Stimulated activated CD8-positive, alpha-beta memory T cell treated with anti-CD3 and anti-CD28 coated beads, Interleukin-4, amount 100 ng/mL, for 1 hour (primary cell): ENCODE measurements around the gene ZCCHC24.

Experiments
- DNase-seq, 2 donors: peaks; one replicate each; pipeline ENCODE4 v3.0.0-alpha.2; 2020; ENCODE audit warnings: low read depth in 2 of 2, low spot score in 1 of 2

Gene ZCCHC24

GRCh38 chr10:79412516-79412915 lies 32.9 kb downstream of the ZCCHC24 start:
- no peak for DNase-seq

- no peak for DNase-seq
These were observed 33.6 kb downstream of the ZCCHC24 start for GRCh38 chr10:79411546-79412495.

GRCh38 chr10:79410315-79411094 lies 34.9 kb downstream of the ZCCHC24 start:
- no peak for DNase-seq

- no peak for DNase-seq
These were observed 35.7 kb downstream of the ZCCHC24 start for GRCh38 chr10:79409726-79410085.

- DNase-seq: no peak
These were observed 36.2 kb downstream of the ZCCHC24 start for GRCh38 chr10:79409038-79409725.

GRCh38 chr10:79407811-79408795 lies 37.3 kb downstream of the ZCCHC24 start:
- DNase-seq: no peak

- DNase-seq: no peak
These were observed 38.0 kb downstream of the ZCCHC24 start for GRCh38 chr10:79407423-79407796.

- DNase-seq: no peak
These were observed 38.6 kb downstream of the ZCCHC24 start for GRCh38 chr10:79406683-79407422.

GRCh38 chr10:79405995-79406515 lies 39.4 kb downstream of the ZCCHC24 start:
- no peak for DNase-seq

GRCh38 chr10:79405221-79405994 lies 40.0 kb downstream of the ZCCHC24 start:
- no peak for DNase-seq

- DNase-seq: no peak
These were observed 40.7 kb downstream of the ZCCHC24 start for GRCh38 chr10:79404690-79405131.

GRCh38 chr10:79404231-79404609 lies 41.2 kb downstream of the ZCCHC24 start:
- DNase-seq: no peak

GRCh38 chr10:79403441-79404230 lies 41.8 kb downstream of the ZCCHC24 start:
- DNase-seq: no peak

GRCh38 chr10:79402951-79403350 lies 42.5 kb downstream of the ZCCHC24 start:
- no peak for DNase-seq

GRCh38 chr10:79402625-79402946 lies 42.8 kb downstream of the ZCCHC24 start:
- DNase-seq: no peak

GRCh38 chr10:79401015-79401921 lies 44.2 kb downstream of the ZCCHC24 start:
- no peak for DNase-seq
